ENCODE measurements around the gene TNRC18. TPM values are rescaled to one million over a fixed set of nuclear protein-coding genes. Genes with fewer than 3 reads are reported as not detected.

Gene TNRC18
- polyA plus RNA-seq, 1 donor from 2014 or later: 23.6 TPM

GRCh38 chr7:5334671-5335070, 89.0 kb downstream of the TNRC18 start:
- no peak overlapping the region for H3K9ac ChIP-seq (ENCODE audit: low read length)

DNA sequence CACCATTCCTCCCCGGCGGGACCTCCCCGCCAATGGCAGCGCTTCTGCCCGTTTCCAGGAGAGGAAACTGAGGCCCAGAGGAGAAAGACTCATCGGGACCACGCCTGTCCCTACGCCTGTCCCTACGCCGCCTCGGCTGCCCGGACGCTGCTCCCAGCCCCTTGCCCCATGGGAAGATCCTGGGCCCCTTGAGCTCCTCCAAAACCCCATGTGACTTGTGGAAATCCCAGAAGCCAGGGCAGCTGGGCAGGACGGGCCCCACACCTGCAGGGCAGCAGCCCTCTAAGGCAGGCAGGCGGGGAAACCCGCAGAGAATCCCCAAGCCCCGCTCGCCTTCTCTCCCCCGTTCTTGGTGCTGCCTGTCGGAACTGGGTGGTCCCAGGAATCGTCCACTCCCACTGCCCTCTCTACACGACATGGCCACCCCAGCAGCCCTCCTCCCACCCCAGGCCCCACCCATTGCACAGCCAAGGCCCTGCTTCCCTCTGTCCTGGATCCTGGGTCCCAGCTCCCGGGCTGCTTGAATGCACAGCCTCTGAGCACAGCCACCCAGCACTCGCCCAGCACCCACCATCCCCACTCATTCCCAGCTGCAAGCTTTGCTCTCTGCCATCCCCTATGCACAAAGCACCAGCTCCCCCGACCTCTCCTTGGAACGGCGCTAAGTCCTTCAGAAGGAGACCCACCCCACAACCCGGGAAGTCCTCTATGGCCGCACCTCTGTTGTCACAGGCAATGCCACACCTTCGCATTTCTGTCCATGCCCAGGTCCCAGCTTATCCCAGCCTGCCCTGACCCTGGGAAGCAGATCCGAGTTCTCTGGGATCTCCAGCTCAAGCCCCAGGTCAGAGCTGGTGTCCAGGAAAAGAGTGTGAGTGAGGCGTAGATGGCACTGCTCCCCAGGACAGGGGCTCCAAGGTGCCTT, 90.3 kb downstream of the TNRC18 start:
- peaks cover 22% of the 10 kb centered on the region for H3K79me2 ChIP-seq (replicated peaks; ENCODE audit: insufficient read depth, low read length)
- TF ChIP-seq EZH2 (IDR thresholded peaks at IDR 0.05; ENCODE audit: borderline replicate concordance, insufficient read depth, low read length, poor library complexity, severe bottlenecking): no peak
- no peak for TF ChIP-seq MXI1 (conservative IDR thresholded peaks at IDR 0.05; ENCODE audit: poor library complexity, severe bottlenecking)
- H3K4me3 ChIP-seq (ENCODE audit: low read length): no peak overlapping the region
- H3K9me3 ChIP-seq (ENCODE audit: low read length): no peaks in the 10 kb centered on the region
- H3K9ac ChIP-seq (ENCODE audit: low read length): no peak overlapping the region
- H3K27me3 ChIP-seq (ENCODE audit: insufficient read depth, low read depth, low read length): no peaks in the 10 kb centered on the region
- H3K9me2 ChIP-seq (ENCODE audit: insufficient read depth, low read length): no peaks in the 10 kb centered on the region
- H3K4me2 ChIP-seq (ENCODE audit: low read length): no peak overlapping the region
- no peak overlapping the region for H2AFZ ChIP-seq (ENCODE audit: low read depth, low read length)
- H3K27ac ChIP-seq (ENCODE audit: low read length): no peak overlapping the region
- no peaks in the 10 kb centered on the region for H4K20me1 ChIP-seq (ENCODE audit: insufficient read depth)
- H3K36me3 ChIP-seq (ENCODE audit: insufficient read depth, low read length): no peaks in the 10 kb centered on the region
- H3F3A ChIP-seq (ENCODE audit: insufficient read depth, low read length, poor library complexity, severe bottlenecking): no peaks in the 10 kb centered on the region

More at GRCh38 chr7:5334671-5335070, 89.0 kb downstream of the TNRC18 start:
- Histone ChIP-seq H3K4me3 (ENCODE audit: low read length) (no peak overlapping the region), H4K20me1 (ENCODE audit: insufficient read depth) (no peaks in the 10 kb centered on the region), H3K4me2 (ENCODE audit: low read length) (no peak overlapping the region), H3F3A (ENCODE audit: insufficient read depth, low read length, poor library complexity, severe bottlenecking) (no peaks in the 10 kb centered on the region), H3K9me2 (ENCODE audit: insufficient read depth, low read length) (no peaks in the 10 kb centered on the region), H2AFZ (ENCODE audit: low read depth, low read length) (no peak overlapping the region), H3K27me3 (ENCODE audit: insufficient read depth, low read depth, low read length) (no peaks in the 10 kb centered on the region), H3K79me2 (replicated peaks; ENCODE audit: insufficient read depth, low read length) (peaks cover 24% of the 10 kb centered on the region), H3K27ac (ENCODE audit: low read length) (no peak overlapping the region), H3K9me3 (ENCODE audit: low read length) (no peaks in the 10 kb centered on the region), H3K36me3 (ENCODE audit: insufficient read depth, low read length) (no peaks in the 10 kb centered on the region)
- no peak for TF ChIP-seq POLR2AphosphoS5 (IDR thresholded peaks at IDR 0.05)
- no peak for TF ChIP-seq EP300 (conservative IDR thresholded peaks at IDR 0.05; ENCODE audit: poor library complexity, severe bottlenecking)
- TF ChIP-seq RAD21 (conservative IDR thresholded peaks at IDR 0.05): no peak
- no peak for TF ChIP-seq CTCF (IDR thresholded peaks at IDR 0.05; ENCODE audit: poor library complexity, severe bottlenecking)
- TF ChIP-seq SMC3 (conservative IDR thresholded peaks at IDR 0.05; ENCODE audit: poor library complexity): no peak
- no peak for TF ChIP-seq MXI1 (conservative IDR thresholded peaks at IDR 0.05; ENCODE audit: poor library complexity, severe bottlenecking)
- TF ChIP-seq EZH2 (IDR thresholded peaks at IDR 0.05; ENCODE audit: borderline replicate concordance, insufficient read depth, low read length, poor library complexity, severe bottlenecking): no peak
- TF ChIP-seq TAF1 (IDR thresholded peaks at IDR 0.05; ENCODE audit: low read depth): no peak
- TF ChIP-seq, protein P1, sequence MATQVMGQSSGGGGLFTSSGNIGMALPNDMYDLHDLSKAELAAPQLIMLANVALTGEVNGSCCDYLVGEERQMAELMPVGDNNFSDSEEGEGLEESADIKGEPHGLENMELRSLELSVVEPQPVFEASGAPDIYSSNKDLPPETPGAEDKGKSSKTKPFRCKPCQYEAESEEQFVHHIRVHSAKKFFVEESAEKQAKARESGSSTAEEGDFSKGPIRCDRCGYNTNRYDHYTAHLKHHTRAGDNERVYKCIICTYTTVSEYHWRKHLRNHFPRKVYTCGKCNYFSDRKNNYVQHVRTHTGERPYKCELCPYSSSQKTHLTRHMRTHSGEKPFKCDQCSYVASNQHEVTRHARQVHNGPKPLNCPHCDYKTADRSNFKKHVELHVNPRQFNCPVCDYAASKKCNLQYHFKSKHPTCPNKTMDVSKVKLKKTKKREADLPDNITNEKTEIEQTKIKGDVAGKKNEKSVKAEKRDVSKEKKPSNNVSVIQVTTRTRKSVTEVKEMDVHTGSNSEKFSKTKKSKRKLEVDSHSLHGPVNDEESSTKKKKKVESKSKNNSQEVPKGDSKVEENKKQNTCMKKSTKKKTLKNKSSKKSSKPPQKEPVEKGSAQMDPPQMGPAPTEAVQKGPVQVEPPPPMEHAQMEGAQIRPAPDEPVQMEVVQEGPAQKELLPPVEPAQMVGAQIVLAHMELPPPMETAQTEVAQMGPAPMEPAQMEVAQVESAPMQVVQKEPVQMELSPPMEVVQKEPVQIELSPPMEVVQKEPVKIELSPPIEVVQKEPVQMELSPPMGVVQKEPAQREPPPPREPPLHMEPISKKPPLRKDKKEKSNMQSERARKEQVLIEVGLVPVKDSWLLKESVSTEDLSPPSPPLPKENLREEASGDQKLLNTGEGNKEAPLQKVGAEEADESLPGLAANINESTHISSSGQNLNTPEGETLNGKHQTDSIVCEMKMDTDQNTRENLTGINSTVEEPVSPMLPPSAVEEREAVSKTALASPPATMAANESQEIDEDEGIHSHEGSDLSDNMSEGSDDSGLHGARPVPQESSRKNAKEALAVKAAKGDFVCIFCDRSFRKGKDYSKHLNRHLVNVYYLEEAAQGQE (IDR thresholded peaks at IDR 0.05; ENCODE audit: borderline replicate concordance): no peak
